Fibroblast of lung (primary cell): ENCODE measurements around the gene SLC45A1.

Source experiments
- CTCF ChIP-seq, 2 donors: IDR thresholded peaks in 1 of 2; conservative IDR thresholded peaks in 1 of 2; 1 replicate in 1 of 2; 2 replicates in 1 of 2; pipeline ENCODE4 v1.5.1; 2011 to 2012; ENCODE audit warnings: low read length in 2 of 2, control low read depth in 1 of 2, inconsistent platforms in 1 of 2, low read depth in 1 of 2, mild to moderate bottlenecking in 1 of 2
- EZH2 ChIP-seq: IDR thresholded peaks from 2 replicates; pipeline ENCODE4 v1.5.1; 2012; ENCODE audit warnings: low read length, control low read depth, mild to moderate bottlenecking; ENCODE audit errors: missing control alignments

GRCh38 chr1:8311068-8311718 is 6.7 kb upstream of the SLC45A1 start:
- TF ChIP-seq CTCF (conservative IDR thresholded peaks at IDR 0.05 in 1 of 2, IDR thresholded peaks at IDR 0.05 in 1 of 2; ENCODE audit: low read depth in 1 of 2, low read length in 2 of 2) = no peak
- TF ChIP-seq EZH2 = no peak
